ENCODE data around the gene E2F2.

E2F2 gene

DNA sequence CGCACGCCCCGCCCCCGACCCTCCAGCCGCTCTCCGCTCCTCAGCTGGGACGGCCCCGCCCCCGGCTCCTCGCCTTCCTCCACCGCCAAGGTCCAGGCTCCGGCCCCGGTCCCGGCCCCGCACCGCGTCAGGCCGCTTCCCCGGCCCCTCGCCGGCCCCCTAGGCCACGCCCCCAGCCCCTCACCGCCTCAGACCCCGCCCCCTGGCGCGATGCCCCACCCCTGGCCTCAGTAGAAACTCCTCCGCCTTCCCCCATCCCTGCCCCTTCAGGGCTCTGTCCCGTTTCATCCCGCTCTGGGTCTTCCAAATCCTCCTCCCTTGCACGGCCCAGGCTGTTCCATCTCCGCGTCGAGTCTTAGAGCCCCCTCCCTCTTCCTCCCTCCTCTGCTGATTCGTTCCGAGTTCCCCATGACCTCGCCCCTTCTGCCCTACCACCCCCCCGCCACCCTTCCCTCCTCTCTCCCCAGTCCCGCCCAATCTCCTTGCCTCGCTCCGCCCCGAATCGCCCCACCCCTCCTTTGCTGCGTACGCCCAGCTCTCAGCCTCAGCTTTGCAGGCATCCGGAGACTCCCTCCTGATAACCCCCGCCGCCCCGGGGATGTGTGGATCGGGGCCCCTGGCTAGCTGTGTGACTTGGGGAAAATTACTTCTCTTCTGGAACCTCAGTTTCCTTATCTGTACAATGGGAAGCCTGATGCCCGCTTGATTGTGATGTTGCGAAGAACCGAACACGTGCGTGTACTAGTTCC lies 46.6 kb downstream of the E2F2 start:
- DNase-seq (ENCODE audit: low read depth in 2 of 2), result peak; percentile 74 to 85

DNA sequence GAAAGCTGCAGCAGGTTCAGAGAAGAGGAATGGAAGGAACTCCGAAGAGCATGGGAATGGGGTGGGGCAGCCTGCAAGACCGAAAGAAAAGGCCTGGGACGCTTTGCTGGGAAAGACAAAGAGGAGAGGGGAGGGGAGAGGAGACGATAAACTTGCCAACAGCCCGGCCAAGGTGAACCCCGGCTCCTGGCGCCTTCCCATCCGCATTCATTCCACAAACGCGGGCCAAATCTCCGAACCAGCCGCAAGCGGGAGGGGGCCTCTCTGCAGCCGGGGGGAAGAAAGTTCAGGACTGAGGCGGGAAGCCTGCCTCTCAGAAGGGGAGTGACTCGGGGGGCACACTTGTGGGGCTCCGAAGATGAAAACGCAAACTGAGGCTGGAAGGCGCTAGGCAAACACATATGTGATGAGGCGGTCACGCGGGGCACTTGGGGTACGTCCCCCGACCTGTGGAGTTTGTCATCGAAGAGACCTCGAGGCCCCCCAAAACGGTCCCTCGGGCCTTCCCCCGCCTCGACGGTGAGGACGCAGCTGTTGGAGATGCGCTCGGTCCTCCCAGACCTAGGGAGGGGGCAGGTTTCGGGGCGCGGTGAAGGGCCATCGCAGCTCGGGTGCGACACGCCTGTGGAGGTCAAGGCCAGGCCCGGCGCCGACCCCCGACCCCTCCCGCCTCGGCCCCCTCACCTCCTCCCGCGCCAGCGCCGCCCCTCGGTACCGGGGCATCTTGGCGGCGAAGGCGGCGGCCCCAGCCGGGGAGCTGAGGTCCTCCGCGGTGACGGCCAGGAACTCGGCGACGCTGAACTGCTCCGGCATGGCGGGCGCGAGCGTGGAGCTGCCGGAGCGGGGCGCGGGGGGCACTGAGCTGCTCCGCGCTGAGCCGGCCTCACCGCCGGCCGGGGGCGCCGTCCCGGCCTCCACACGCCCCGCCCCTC lies 47.4 kb downstream of the E2F2 start, which contains the start of gene ASAP3:
TSS of gene ASAP3 (minus strand) at position 859 of the 932 bp plus-strand sequence. CDS start at position 813, 46 bp downstream.
- no peak for DNase-seq (ENCODE audit: low read depth in 2 of 2)

DNA sequence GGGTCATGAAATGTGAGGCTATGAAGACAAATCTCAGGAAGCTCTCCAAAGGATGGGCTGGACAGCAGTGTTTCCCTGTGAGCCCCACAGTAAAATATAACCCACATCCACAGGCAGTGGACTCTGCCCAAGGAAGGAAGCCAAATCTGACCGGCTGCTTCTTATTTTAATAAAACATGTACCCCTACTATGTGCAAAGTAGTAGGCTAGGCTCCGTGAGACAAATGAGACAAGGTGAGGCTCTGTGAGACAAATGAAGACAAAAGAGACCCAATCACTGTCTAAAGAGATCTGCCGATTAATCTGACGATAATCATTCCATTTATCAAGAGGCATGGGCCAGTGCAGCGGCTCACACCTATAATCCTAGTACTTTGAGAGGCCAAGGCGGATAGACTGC lies 49.1 kb downstream of the E2F2 start:
- DNase-seq (ENCODE audit: low read depth in 2 of 2), result no peak

DNA sequence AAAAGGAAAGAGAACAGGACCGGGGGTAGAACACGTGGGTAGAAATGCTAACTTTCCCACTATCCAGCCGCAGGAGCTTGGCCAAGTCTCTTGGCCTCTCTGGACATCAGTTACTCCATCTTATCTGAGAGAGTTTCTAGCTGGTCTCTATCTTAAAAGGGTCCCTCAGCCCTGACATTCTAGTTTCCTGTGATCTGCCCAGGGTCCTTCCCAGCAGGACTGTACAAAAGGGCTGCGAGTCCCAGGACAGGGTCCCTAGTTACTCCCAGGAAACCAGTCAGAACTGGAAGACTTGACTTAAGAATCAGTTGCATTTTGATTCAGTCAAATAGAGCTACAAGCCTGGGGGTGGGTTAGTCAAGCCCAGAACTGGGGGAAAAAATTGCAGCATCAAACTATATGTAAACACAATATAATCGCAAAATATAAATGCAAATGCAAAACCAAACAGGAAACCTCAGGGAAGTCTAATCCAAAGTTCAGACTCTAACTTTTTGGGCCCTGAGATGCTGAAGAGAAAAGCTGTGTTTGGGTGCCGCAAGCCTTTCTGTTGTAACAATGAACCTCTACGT lies 49.9 kb downstream of the E2F2 start:
- no peak for DNase-seq (ENCODE audit: low read depth in 2 of 2)

DNA sequence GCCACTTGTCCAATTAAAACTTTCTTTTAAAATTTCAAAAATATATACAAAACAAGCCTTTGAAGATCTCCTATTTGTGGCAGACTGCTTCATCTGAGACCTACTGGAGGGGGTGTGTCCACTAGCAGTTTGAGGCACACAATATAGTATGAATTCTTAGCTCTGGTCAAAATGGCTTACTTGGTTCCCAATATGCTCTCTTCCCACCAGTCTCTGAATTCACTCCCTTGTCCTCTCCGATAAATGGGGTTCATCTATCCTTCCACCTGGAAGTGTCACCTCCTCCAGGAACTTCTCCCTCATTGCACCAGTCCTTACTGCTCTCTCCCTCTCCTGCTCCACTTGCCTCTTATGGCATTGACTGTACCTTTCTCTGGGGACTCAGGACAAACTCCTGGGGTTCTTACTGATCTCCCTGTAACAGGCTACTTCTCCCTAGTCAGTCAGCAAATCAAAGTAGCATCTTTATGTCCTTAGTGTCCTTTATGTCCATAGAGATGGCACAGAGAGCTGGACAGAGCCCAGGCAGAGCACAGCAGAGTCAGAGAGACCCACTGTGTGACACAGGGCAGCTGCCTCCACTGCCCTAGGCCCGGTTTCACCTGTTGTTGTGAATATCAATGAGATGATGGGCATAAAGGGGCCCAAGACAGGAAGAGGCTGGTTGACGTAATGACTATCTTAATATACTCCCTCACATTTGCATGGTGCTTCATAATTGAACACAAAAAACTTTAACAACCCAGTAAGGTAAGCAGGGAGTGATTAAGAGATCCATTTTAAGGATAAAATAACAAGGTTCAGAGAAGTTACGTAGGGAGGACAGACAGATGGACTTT lies 50.6 kb downstream of the E2F2 start:
- DNase-seq (ENCODE audit: low read depth in 2 of 2), result no peak

DNA sequence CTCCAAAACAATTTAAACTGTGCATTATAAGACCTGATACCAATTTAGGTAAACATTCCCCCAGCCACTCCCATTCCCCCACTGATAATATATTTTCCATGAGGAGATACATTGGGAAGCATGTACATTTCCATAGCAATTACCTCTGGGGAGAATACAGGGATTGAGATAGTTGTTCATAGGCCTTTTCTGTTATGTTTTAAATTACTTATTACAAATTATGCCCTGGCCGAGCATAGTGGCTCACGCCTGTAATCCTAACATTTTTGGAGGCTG lies 51.4 kb downstream of the E2F2 start:
- no peak for DNase-seq (ENCODE audit: low read depth in 2 of 2)

DNA sequence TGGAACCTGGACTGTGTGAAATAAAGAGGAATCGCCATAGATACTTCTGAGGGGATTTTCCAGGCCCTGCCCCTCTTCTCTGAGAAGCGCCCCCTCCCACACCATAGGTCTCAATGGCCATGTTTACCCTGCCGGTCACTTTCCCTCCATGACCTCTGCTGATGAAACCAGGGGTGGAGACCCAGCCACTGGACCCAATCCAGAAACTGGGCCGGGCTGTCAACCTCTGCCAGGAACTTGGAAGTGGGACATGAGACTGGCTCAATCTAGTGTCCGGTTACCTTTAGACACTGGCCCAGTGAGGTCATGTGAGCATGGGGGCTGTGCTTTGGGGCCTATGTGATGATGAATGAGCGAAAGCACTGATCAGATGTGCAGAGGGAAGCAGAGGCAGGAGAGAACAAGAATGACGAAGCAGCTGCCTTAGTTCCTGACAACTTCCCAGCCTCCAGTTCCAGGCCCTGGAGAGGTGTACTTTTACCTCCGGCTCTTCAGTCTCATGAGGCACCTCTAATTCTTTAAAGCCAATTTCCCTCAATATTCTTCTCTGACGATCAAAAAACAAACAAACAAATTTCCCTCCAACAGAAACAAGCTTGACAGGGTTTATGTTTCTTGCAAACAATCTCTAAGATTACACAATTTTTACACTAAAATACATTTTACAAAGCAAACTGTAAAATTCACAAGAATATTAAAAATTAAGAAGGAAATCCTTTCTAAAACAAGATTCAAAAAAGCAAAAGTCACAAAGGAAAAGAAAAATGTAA lies 52.0 kb downstream of the E2F2 start:
- DNase-seq (ENCODE audit: low read depth in 2 of 2), result no peak

DNA sequence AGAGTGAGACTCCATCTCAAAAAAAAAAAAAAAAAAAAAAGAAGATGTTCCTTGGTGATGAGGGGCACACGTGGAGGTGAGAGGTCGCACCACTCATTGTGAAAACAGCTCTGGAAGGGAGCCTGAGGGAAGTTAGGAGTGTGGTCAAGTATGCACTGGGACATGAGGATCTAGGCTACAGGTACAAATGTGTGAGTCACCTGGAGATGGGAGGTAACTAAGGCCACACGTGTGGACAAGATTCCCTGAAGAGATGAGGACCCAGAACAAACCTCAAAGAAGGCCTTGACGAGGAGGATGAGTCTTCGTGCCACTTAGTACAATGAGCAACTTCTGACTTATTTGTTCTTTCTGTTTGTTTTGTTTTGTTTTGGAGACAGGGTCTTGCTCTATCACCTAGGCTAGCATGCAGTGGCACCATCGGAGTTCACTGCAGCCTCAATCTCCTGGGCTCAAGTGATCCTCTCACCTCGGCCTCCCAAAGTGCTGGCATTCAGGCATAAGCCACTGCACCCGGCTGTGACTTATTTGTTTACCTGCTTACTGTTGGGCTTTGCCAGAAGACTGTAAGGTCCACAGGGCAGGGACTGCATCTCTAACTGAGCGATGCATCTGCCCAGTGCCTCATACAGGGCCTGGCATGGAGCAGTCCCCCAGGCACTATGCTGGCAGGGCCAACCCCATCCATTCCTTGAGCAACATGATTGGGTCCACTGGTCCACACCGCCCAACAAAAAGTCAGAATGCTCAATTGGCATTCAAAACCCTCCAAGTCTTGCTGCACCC lies 53.5 kb downstream of the E2F2 start:
- DNase-seq (ENCODE audit: low read depth in 2 of 2), result no peak

DNA sequence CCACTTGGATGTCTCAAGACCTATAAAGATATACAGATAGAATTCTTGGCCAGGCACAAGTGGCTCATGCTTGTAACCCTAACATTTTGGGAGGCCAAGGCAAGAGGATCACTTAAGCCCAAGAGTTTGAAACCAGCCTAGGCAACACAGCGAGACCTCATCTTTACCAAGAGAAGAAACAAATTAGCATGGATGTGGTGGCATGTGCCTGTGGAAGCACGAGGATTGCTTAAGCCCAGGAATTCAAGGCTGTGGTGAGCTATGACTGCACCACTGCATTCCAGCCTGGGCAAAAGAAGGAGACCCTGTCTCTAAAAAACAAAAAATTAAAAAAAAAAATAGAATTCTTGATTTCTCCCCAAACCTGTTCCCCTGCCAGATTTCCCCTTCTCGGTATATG lies 55.4 kb downstream of the E2F2 start:
- DNase-seq (ENCODE audit: low read depth in 2 of 2), result no peak

DNA sequence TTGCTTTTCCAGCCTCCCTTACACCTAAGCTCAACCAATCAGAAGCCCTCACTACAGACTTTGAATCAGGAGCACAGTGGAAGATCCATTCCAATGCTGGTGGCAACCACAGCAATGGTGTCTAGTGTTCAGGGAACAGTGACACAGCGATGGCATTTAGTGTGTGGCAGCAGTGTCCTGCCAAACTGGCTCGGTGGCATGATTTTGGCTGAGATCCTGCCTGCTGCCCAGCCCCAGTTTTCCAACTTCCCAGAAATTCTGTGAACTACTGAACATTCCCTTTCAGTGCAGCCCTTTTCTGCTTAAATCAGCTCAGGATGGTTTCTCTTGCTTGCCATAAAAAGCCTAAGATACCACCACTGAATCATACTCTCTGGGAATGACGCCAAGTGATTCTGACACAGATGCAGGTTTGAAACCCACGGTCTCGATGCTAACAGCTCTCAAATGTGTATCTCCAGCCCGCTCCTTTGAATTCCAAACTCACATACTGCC lies 55.9 kb downstream of the E2F2 start:
- DNase-seq (ENCODE audit: low read depth in 2 of 2), result no peak

DNA sequence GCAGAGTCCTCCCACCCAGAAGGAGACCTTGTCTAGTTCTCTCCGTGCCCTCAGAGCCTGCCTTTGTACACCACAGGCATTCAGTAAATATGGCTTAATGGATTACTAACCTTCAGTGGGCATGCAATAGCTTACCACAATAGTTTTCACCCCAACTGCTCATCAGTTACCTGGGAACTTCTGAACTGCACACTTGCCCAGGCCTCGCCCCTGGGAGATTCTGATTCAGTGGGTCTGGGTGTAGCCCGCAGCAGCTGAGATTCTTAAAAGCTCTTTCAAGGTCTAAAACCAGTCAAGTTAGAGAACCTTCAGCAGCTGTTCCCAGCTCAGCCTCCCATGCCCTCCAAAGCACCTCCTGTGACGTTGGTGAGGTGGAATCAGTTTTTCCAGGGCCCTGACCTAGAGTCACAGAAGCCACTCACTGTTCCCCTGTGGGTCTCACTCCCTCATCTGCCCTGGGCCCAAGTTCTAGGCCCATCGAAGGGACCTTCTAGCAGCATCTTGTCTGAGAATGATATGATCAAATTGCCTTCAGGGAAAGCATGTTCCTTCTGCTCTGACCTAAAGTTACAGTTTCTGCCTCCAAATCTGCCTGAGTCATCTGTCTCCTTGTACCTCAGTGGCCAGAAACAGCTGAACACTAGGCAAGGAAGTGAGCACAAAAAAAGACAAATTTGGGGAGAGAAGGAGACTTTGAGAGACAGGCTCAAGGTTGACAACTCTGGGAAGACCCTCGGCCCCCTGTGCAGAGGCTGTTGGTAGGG lies 57.8 kb downstream of the E2F2 start:
- no peak for DNase-seq (ENCODE audit: low read depth in 2 of 2)

DNA sequence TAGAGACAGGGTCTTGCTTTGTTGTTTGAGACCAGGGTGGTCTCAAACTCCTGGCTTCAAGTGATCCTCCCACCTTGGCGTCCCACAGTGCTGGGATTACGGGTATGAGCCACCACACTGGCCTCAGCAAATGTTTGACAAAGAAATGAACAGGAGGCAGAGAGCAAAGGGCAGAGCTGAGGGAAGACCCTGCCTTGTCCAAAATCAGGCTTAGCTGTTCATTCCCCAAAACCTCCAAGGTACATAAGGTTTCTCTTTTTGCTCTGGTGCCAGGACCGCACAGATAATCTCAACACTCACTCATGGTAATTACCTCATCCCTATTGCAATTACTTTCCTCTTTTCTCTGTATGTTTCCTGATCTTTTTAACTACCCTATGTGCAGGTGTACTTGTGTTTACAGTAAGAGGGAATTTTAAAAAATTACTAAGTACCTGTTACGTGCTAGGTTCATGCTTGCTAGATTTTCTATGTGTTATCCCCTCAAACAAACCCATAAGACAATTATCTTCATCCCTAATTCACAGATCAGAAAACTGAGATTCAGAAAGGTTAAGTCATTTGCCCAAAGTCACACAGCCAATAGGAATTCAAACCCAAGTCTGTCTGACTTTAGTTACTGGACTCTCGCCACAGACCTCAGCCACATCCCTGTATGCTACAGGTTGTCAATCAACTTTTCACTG lies 58.5 kb downstream of the E2F2 start:
- no peak for DNase-seq (ENCODE audit: low read depth in 2 of 2)

DNA sequence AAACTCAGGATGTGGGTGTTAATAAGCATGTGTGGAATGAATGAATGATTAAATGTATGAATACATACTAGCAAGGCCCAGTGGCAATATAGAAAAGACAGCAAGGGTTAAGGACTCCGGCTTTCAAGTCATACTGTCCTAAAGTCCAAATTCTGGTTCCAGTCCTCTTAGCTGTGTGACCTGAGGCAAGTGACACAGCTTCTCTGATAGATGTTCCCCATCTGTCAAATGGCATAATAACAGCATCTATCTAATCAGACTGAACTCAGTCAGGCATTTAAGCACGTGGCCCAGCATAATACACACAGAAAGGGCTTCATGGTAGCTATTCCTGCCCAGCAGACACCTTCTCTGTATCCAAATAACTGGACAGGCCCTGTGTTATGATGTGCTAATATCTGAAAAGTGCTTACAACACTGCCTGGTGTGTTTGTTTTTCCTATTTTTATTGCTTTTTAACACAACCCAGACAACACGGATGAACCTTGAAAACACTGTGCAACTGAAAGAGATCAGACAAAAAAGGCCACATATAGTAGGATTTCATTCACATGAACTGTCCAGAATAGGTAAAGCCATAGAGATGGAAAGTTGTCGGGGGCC lies 59.5 kb downstream of the E2F2 start:
- no peak for DNase-seq (ENCODE audit: low read depth in 2 of 2)

DNA sequence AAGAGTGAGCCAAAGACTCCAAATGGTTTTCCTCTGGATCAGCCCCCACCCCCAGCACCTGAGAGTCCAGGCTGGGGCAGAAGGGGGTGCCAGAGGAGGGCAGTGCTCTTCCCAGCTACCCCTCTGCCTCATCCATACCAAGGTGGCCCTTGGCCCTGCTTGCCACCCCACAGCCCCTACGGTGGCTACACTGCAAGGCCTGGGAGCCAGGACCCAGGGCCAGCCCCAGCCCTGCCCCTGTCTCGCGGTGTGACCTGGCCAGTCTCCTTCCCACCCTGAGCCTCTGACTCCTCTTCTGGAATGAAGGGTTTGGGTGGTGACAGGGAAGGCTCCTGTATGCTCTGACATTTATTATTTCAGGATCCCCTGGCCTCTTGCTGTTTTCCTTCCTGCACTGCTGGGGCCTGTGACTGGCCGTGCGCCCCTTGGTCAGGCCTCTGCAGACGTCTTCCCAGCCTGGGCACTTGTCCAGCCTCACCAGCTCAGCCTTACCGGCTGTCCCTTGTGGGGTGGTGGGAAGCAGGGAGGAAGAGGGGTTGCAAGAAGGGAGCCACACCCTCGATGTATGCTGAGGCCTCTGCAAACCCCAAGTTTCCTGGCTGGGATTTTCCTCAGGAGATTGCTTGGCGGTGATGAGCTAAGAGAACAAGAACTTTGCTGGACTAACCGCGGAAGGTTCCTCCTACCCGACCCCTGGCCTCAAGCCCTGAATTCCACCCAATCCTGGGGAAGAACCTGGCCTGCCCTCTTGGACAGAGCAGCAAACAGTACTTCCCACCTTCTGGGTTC lies 60.6 kb downstream of the E2F2 start:
- DNase-seq (ENCODE audit: low read depth in 2 of 2), result no peak

DNA sequence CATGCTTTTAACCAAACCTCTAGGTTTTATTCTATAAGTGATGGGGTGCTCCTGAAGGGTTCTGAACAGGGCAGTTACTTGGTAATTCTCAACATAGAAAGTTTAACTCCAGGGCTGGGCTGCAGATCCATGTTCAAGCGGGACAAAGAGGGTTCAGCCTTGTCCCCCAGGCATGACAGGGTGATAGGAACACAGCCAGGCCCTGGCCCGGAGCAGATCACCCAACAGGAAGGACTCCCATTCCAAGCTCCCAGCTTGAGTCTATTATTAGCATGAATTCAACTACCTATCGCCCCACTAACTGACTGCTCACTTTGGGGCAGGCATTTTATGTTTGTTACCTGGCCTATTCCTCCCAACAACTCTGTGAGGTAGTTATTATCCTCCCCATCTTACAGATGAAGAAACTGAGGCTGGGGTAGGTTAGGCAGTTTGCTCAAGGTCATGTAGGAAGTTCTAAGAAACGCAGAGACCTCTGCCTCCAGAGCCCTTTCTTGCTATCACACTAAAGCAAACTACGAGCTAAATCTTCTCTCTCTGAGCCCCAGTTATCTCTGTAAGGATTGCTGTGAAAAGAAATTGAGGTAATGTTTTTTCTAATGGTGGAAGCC lies 61.6 kb downstream of the E2F2 start:
- DNase-seq (ENCODE audit: low read depth in 2 of 2), result no peak

DNA sequence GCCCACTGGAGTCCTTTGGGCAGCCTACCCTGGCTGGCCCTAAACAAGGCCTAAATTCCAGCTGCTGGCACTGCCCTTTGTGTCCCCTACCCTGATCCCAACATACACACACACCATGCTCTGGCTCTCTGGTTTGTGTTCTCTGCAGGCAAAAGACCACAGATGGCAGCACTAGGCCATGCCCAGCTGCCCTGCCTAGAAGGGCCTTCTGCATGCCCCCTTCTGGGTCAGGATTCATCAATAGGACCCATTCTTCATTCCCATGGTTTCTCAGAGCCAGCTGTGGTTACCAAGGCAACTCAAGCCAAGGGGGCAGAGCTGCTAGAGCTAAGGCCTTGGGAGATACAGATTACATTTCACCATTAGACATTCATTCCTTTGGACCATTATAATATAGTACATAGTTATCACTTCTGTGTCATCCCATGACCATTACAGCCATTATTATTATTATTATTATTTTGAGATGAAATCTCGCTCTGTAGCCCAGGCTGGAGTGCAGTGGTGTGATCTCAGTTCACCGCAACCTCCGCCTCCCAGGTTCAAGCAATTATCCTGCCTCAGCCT lies 64.5 kb downstream of the E2F2 start:
- no peak for DNase-seq (ENCODE audit: low read depth in 2 of 2)

DNA sequence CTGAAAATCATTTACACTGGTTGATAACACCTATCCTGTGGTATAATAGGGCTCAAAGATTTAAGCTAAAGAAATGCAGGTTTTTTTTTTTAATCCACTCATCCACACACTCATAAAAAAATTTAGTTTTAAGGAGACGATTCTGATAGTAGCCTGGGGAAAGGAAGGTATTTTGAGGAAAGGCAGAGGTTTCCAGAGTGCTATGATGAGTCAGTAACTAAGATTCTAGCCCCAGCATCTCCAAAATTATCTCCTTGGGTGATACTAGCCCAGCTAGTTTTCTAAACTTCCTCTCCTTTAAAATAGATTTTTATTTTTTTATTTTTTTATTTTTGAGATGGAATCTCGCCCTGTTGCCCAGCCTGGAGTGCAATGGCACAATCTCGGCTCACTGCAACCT lies 67.7 kb downstream of the E2F2 start:
- no peak for DNase-seq (ENCODE audit: low read depth in 2 of 2)
